GM19193 (cell line): ENCODE measurements around the gene NPY.

Experiments
- POLR2A ChIP-seq: IDR thresholded peaks from 4 replicates; pipeline ENCODE4 v1.6.1; 2011; ENCODE audit not compliant: insufficient read depth, insufficient read length; ENCODE audit errors: extremely low read depth

The NPY gene

DNA sequence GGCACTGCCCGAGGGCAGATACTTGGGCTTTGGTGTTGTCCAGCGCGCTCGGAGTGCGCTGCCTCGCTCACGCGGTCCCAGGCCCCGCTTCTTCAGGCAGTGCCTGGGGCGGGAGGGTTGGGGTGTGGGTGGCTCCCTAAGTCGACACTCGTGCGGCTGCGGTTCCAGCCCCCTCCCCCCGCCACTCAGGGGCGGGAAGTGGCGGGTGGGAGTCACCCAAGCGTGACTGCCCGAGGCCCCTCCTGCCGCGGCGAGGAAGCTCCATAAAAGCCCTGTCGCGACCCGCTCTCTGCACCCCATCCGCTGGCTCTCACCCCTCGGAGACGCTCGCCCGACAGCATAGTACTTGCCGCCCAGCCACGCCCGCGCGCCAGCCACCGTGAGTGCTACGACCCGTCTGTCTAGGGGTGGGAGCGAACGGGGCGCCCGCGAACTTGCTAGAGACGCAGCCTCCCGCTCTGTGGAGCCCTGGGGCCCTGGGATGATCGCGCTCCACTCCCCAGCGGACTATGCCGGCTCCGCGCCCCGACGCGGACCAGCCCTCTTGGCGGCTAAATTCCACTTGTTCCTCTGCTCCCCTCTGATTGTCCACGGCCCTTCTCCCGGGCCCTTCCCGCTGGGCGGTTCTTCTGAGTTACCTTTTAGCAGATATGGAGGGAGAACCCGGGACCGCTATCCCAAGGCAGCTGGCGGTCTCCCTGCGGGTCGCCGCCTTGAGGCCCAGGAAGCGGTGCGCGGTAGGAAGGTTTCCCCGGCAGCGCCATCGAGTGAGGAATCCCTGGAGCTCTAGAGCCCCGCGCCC is at the start of gene NPY:
Gene NPY (plus strand): TSS at position 294 of the 802 bp plus-strand sequence. CDS start 1,051 bp downstream, outside the sequence.
- TF ChIP-seq POLR2A: no peak

GRCh38 chr7:24239260-24239659 is 44.7 kb upstream of the NPY start:
- TF ChIP-seq POLR2A: no peak

DNA sequence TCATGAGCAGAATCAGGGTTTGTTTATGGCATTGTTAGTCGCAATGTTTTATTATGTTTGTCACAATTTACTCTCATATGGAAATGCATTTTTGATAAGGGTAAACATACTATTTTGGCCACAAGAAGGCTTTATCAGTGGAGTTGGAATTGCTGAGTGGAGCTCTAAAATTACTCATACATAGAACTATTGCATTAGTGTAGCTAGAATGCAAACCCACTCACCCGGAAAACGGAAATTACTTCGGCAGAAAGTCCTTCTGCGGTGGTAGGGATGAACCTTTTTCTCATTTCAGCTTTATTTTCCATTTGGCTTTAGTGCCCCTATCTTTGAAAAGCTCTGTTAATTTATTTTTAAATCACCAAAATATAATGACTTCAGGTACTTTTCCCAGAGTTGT is 42.8 kb upstream of the NPY start:
- no peak for TF ChIP-seq POLR2A

GRCh38 chr7:24244554-24244953 is 39.4 kb upstream of the NPY start:
- no peak for TF ChIP-seq POLR2A

GRCh38 chr7:24245362-24245761 is 38.6 kb upstream of the NPY start:
- no peak for TF ChIP-seq POLR2A

- no peak for TF ChIP-seq POLR2A
Measured at GRCh38 chr7:24249266-24249665, 34.7 kb upstream of the NPY start.

DNA sequence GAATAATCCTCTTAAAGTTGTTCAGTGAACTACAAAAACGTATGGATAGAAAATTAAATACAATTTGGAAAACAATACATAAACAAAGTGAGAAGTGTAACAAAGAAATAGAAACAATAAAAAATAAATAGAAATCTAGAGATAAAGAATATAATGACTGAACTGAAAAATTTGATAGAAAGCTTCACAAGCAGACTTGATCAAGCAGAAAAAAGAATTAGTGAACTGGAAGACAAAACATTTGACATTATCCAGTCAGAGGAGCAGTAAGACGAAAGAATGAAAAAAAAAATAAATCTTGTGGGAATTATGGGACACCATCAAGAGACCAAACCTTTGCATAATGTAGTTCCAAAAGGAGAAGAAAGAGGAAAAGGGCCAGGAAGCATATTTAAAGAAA is 32.4 kb upstream of the NPY start:
- TF ChIP-seq POLR2A: no peak

DNA sequence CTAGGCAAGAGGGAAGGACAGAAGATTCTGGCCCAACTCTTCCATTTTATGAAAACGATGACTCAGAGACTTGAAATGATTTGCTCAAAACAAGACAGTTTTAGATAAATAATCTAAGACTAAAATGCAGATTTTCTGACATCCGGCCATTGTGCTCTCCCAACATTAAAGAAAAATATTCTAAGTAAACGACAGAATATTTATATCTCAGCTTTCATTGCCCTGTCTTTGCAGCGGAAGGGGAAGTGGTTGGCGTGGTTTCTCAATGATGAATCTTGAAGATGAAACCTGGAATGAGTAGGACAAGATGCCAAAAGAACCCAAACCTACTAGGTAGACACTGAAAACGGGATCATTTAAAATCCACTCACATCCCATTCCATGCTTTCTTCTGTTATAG is 28.9 kb upstream of the NPY start:
- TF ChIP-seq POLR2A: no peak

GRCh38 chr7:24271938-24272337 is 12.1 kb upstream of the NPY start:
- TF ChIP-seq POLR2A: no peak

- TF ChIP-seq POLR2A: no peak
Measured at GRCh38 chr7:24279512-24279911, 4.5 kb upstream of the NPY start.

DNA sequence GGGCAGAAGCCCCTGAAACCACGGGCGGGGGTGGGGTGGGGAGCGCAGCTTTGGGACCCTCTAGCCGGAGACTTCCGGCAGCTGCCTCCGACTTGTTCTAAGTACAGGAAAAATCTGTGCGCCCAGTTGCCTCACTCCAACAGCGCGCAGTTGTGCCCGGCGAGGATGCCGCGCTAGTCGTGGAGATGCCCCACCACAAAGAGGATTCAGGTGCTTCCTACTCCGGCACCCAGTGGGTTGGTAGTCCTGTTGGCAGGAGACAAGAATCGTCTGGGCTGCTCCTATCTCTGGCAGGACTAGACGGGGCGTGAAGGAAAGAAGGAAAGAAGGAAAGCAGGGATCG is 465 bp upstream of the NPY start:
- TF ChIP-seq POLR2A: no peak

DNA sequence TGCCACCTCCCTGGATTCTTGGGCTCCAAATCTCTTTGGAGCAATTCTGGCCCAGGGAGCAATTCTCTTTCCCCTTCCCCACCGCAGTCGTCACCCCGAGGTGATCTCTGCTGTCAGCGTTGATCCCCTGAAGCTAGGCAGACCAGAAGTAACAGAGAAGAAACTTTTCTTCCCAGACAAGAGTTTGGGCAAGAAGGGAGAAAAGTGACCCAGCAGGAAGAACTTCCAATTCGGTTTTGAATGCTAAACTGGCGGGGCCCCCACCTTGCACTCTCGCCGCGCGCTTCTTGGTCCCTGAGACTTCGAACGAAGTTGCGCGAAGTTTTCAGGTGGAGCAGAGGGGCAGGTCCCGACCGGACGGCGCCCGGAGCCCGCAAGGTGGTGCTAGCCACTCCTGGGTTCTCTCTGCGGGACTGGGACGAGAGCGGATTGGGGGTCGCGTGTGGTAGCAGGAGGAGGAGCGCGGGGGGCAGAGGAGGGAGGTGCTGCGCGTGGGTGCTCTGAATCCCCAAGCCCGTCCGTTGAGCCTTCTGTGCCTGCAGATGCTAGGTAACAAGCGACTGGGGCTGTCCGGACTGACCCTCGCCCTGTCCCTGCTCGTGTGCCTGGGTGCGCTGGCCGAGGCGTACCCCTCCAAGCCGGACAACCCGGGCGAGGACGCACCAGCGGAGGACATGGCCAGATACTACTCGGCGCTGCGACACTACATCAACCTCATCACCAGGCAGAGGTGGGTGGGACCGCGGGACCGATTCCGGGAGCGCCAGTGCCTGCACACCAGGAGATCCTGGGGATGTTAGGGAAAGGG is 913 bp downstream of the NPY start:
- TF ChIP-seq POLR2A: no peak

DNA sequence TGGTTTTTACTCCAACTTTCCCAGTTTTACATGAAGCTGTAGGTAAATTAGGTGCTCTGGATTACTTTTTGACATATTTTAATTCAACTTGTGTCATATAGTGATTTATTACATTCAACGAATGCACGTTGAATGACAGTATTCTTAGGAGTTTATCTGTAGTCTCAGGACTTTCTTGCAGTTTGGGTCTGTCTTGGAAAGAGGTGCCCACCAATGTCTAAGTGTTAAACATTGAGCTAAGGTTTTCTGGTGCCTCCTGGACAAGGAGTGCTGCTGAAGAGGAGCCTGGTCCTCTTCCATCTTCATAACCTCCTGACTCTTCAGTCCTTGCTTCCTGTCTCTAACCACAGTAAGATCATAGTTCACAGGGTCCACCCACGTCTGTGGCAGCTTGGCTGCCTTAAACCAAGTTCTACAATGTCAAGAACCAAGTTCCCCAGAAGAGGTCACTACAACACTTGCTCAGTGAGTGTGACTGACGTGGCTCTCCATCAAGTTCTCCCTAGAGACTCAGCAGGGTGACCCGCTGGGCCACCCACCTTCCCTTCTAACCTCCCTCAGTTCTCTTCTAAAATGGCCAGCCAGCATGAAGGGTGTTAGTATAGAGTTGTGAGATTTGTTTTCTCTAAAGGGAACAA is 6.1 kb downstream of the NPY start:
- TF ChIP-seq POLR2A: no peak

GRCh38 chr7:24291271-24291670 is 7.3 kb downstream of the NPY start:
- no peak for TF ChIP-seq POLR2A

- TF ChIP-seq POLR2A: no peak
Measured at GRCh38 chr7:24297362-24297761, 13.4 kb downstream of the NPY start.

GRCh38 chr7:24298696-24299095 is 14.7 kb downstream of the NPY start:
- no peak for TF ChIP-seq POLR2A
